ENCODE results near the gene TRIM4.

The TRIM4 gene

DNA sequence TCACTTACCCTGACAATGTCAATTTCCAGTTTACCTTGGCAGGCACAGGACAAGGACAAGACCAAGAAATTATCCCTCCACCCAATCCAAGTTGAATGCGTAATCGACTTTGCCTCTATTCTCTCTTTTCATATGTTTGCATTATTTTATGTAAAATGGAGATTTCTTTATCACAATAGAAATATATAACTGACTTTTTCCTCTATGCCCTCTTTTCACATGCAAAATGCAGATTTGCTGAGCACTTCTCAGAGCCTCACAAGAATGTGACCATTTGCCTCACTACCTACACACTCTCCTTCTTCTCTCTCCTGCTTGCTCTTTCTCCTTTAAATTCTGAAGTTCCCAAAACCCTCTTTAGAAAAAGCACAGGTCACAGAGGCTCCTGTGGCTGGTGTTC lies 76.4 kb downstream of the TRIM4 start:
- DNase-seq (ENCODE audit: low read depth in 2 of 2), result no peak

Measured in stimulated activated CD8-positive, alpha-beta memory T cell treated with anti-CD3 and anti-CD28 coated beads, Interleukin-2, amount 100 ng/mL, for 1 hour (primary cell).